Posterior cingulate gyrus (tissue), 11 donors: ENCODE measurements around the gene LRRC37B.
"Not testable (repeated sequence)": the region's sequence is repeated elsewhere in the genome, so short reads cannot be mapped to it uniquely, and the experiment has no call there.

Experiments used
- DNase-seq, 10 donors: peaks; one replicate each; pipeline versions ENCODE4 v3.0.0 to v3.0.0-alpha.2; 2020 to 2021; ENCODE audit warnings: mixed read lengths in 3 of 10
- intact Hi-C: fragments of 100-400 bp; cut with DNase I; formaldehyde crosslinking; loops from one replicate; pipeline ENCODE4 v1.15.1; 2023

Gene LRRC37B

GRCh38 chr17:32006957-32007462 is at the start of gene LRRC37B:
TSS of gene LRRC37B (plus strand) at chr17:32007383. CDS start at chr17:32021393, 14,010 bp downstream.
- peak; percentile 79 to 98 (median 88) for DNase-seq
- intact Hi-C loops, result loop anchor here (5.0 kb wide), 1 partner anchor 135 kb away; the partner anchor contains the start of gene RHOT1

- intact Hi-C loops, result not testable (repeated sequence)
These were observed 43.1 kb upstream of the LRRC37B start for GRCh38 chr17:31964131-31964530.

GRCh38 chr17:31967648-31968047 is 39.5 kb upstream of the LRRC37B start:
- intact Hi-C loops, result no loop called here
- no peak for DNase-seq

More at GRCh38 chr17:31964131-31964530, 43.1 kb upstream of the LRRC37B start:
- DNase-seq, result not testable (repeated sequence)

- DNase-seq, intact Hi-C loops: not testable (repeated sequence)
These were observed 36.8 kb upstream of the LRRC37B start for GRCh38 chr17:31970416-31970815.

GRCh38 chr17:31974269-31975071 is 32.7 kb upstream of the LRRC37B start:
- DNase-seq, intact Hi-C loops: not testable (repeated sequence)

GRCh38 chr17:31975391-31975790 is 31.8 kb upstream of the LRRC37B start:
- intact Hi-C loops, result not testable (repeated sequence)

GRCh38 chr17:31991821-31992220 is 15.4 kb upstream of the LRRC37B start:
- intact Hi-C loops, DNase-seq: not testable (repeated sequence)

More at GRCh38 chr17:31975391-31975790, 31.8 kb upstream of the LRRC37B start:
- DNase-seq, result not testable (repeated sequence)

GRCh38 chr17:31997005-31997404 is 10.2 kb upstream of the LRRC37B start:
- intact Hi-C loops, result no loop called here
- DNase-seq, result no peak

GRCh38 chr17:32007463-32008298 is 498 bp downstream of the LRRC37B start:
- intact Hi-C loops, result loop anchor here (5.0 kb wide), 1 partner anchor 135 kb away; the partner anchor contains the start of gene RHOT1
- peak in 8 of 10 donors; percentile 29 to 91 (median 50) for DNase-seq

- intact Hi-C loops, result loop anchor here (5.0 kb wide), 1 partner anchor 133 kb away; the partner anchor contains the start of gene RHOT1
- DNase-seq, result peak in 1 of 10 donors; percentile 22
These were observed 2.0 kb downstream of the LRRC37B start for GRCh38 chr17:32009262-32009542.

GRCh38 chr17:32010114-32010513 is 2.9 kb downstream of the LRRC37B start:
- intact Hi-C loops, result no loop called here
- no peak for DNase-seq

GRCh38 chr17:32015245-32016013 is 8.2 kb downstream of the LRRC37B start:
- intact Hi-C loops, result no loop called here
- DNase-seq, result no peak

- intact Hi-C loops, result no loop called here
- no peak for DNase-seq
These were observed 9.0 kb downstream of the LRRC37B start for GRCh38 chr17:32016231-32016630.

GRCh38 chr17:32019228-32019627 is 12.0 kb downstream of the LRRC37B start:
- DNase-seq, result no peak
- intact Hi-C loops, result no loop called here

GRCh38 chr17:32020943-32021614 is 13.9 kb downstream of the LRRC37B start:
- intact Hi-C loops, result no loop called here
- no peak for DNase-seq

GRCh38 chr17:32021615-32021955 is 14.4 kb downstream of the LRRC37B start:
- intact Hi-C loops, result no loop called here
- DNase-seq, result no peak

GRCh38 chr17:32022554-32022953 is 15.4 kb downstream of the LRRC37B start:
- DNase-seq, intact Hi-C loops: not testable (repeated sequence)

GRCh38 chr17:32027271-32027670 is 20.1 kb downstream of the LRRC37B start:
- intact Hi-C loops, DNase-seq: not testable (repeated sequence)

- DNase-seq, result no peak
- intact Hi-C loops, result no loop called here
These were observed 26.0 kb downstream of the LRRC37B start for GRCh38 chr17:32033223-32033622.

- intact Hi-C loops, DNase-seq: not testable (repeated sequence)
These were observed 26.6 kb downstream of the LRRC37B start for GRCh38 chr17:32033812-32034211.
